Caco-2 (cell line): ENCODE measurements around the gene NECAB2. TPM values are rescaled to one million over a fixed set of nuclear protein-coding genes. Genes with fewer than 3 reads are reported as not detected.
A peak's percentile ranks its signal among the peaks of the same experiment; 100 is the strongest.
"Not testable (repeated sequence)": the region's sequence is repeated elsewhere in the genome, so short reads cannot be mapped to it uniquely, and the experiment has no call there.

Source experiments
- BruUV-seq: library from RNA; stranded (reverse); fragments of 400-500 nt; replicated peaks from 2 replicates; lab custom pipeline; 2021; lab: Mats Ljungman, UMichigan
- CTCF ChIA-PET: fragments of 300-600 bp; sonication (Branson Sonifier 250); formaldehyde crosslinking; loops from one replicate; lab custom pipeline; 2022; ENCODE audit warnings: antibody characterized with exemption; lab: Charles Lee
- POLR2A ChIA-PET: fragments of 300-600 bp; sonication (Branson Sonifier 250); formaldehyde crosslinking; loops from one replicate; lab custom pipeline; 2022; ENCODE audit warnings: antibody characterized with exemption; lab: Charles Lee
- DNase-seq, 2 experiments: peaks; one replicate each; pipeline versions ENCODE4 v3.0.0 to v3.0.0-alpha.2; 2020 to 2022
- H3K27me3 ChIP-seq: replicated peaks from 2 replicates; pipeline ENCODE4 v1.6.0; 2011; ENCODE audit warnings: low read length; ENCODE audit not compliant: control insufficient read depth, insufficient read depth
- H3K36me3 ChIP-seq: 2 replicates; pipeline ENCODE4 v1.5.1; 2011; ENCODE audit warnings: low read length; ENCODE audit not compliant: control insufficient read depth, insufficient read depth
- H3K4me1 ChIP-seq: fragments of 250-450 bp; sonication (Bioruptor Pico); 2 replicates; pipeline ENCODE4 v1.5.1; 2020; ENCODE audit warnings: mild to moderate bottlenecking
- H3K4me3 ChIP-seq: 2 replicates; pipeline ENCODE4 v1.5.1; 2011; ENCODE audit warnings: low read depth, mild to moderate bottlenecking, control low read depth, low read length
- H3K9me3 ChIP-seq: fragments of 250-450 bp; sonication (Bioruptor Pico); 2 replicates; pipeline ENCODE4 v1.5.1; 2020; ENCODE audit warnings: mild to moderate bottlenecking, moderate library complexity
- H3K27ac Mint-ChIP-seq: one replicate; pipeline ENCODE4 v1.8.0; 2022; ENCODE audit warnings: mixed read lengths; ENCODE audit not compliant: unreplicated experiment
- H3K27me3 Mint-ChIP-seq: one replicate; pipeline ENCODE4 v1.8.0; 2022; ENCODE audit warnings: mixed read lengths; ENCODE audit not compliant: insufficient read depth, unreplicated experiment
- H3K36me3 Mint-ChIP-seq: one replicate; pipeline ENCODE4 v1.8.0; 2022; ENCODE audit warnings: mild to moderate bottlenecking, mixed read lengths; ENCODE audit not compliant: insufficient read depth, unreplicated experiment
- H3K4me1 Mint-ChIP-seq: one replicate; pipeline ENCODE4 v1.8.0; 2022; ENCODE audit warnings: low read depth, mixed read lengths; ENCODE audit not compliant: unreplicated experiment
- H3K4me3 Mint-ChIP-seq: one replicate; pipeline ENCODE4 v1.8.0; 2022; ENCODE audit warnings: mild to moderate bottlenecking, moderate library complexity, mixed read lengths; ENCODE audit not compliant: unreplicated experiment
- H3K9me3 Mint-ChIP-seq: one replicate; pipeline ENCODE4 v1.8.0; 2022; ENCODE audit warnings: mixed read lengths; ENCODE audit not compliant: unreplicated experiment
- intact Hi-C: fragments of 100-400 bp; cut with micrococcal nuclease; formaldehyde crosslinking; loops from one replicate; pipeline ENCODE4 v1.10.0; 2022; ENCODE audit not compliant: unreplicated experiment
- total RNA-seq: library from RNA; stranded (reverse); gene quantifications from 2 replicates; pipeline ENCODE4 v1.2.3, GENCODE V29; 2022
- TF ChIP-seq, protein P1 (sequence below), 2 experiments: fragments of 200-600 bp in 1 of 2; IDR thresholded peaks; 1 replicate in 1 of 2; 2 replicates in 1 of 2; pipeline versions ENCODE4 v1.5.1 to v1.8.0; 2011 to 2022; ENCODE audit warnings: antibody characterized with exemption in 1 of 2, control low read depth in 1 of 2, inconsistent platforms in 1 of 2, low read depth in 1 of 2, low read length in 1 of 2, mild to moderate bottlenecking in 1 of 2, moderate library complexity in 1 of 2; ENCODE audit not compliant: insufficient read depth in 1 of 2, severe bottlenecking in 1 of 2, unreplicated experiment in 1 of 2

Gene NECAB2
- total RNA-seq, 1 experiment from 2014 or later: 0.68 TPM

DNA sequence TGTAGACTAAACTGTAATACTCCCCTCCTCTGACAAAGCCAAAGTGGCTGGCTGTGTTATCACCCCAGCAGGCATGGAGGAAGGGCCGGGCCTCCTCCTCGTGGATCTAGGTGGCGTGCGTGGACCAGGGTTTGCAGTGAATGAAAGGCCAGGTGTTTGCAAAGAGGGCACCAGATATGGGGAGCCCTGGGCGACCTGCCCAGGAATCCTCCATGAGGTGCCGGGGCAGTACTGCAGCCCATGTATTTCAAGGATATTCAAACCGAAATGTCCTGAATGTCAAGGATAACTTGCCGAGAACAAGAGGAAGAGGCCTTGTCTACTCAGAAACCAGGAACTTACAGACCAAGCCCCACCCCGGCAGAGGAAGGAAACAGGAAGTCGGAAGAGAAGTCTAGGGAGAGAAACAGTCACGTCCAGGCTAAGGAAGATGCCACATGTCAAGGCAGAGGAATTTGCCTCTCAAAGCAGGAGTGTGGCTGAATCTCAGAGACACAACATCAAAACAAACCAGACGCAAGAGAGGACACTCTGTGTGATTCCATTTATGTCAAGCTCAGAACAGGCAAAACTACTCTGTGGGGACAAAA, 28.7 kb upstream of the NECAB2 start:
- no TSS peak for BruUV-seq
- H3K27ac Mint-ChIP-seq: no peak overlapping the region

DNA sequence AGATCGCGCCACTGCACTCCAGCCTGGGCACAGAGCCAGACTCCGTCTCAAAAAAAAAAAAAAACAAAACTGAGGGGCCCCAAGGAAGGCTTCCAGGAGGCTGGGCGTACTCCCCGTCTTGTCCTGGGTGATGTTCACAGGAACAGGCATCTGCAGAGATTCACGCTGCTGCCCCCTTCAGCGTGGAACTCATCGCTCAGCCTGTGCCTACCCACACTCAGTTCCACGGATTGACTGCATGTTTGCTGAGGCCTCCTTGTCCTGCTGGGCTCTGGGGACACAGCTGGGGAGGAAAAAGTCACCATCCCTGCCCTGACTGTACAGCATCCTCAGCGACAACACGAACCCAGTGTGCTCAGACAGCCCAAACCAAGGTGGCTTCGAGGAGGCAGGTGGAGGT, 27.9 kb upstream of the NECAB2 start:
- TF ChIP-seq, protein P1, sequence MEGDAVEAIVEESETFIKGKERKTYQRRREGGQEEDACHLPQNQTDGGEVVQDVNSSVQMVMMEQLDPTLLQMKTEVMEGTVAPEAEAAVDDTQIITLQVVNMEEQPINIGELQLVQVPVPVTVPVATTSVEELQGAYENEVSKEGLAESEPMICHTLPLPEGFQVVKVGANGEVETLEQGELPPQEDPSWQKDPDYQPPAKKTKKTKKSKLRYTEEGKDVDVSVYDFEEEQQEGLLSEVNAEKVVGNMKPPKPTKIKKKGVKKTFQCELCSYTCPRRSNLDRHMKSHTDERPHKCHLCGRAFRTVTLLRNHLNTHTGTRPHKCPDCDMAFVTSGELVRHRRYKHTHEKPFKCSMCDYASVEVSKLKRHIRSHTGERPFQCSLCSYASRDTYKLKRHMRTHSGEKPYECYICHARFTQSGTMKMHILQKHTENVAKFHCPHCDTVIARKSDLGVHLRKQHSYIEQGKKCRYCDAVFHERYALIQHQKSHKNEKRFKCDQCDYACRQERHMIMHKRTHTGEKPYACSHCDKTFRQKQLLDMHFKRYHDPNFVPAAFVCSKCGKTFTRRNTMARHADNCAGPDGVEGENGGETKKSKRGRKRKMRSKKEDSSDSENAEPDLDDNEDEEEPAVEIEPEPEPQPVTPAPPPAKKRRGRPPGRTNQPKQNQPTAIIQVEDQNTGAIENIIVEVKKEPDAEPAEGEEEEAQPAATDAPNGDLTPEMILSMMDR (IDR thresholded peaks at IDR 0.05; ENCODE audit: insufficient read depth in 1 of 2, low read depth in 1 of 2, low read length in 1 of 2, severe bottlenecking in 1 of 2, unreplicated experiment in 1 of 2): peak in 1 of 2 experiments; percentile 4
- no peaks in the 10 kb centered on the region for H3K27me3 ChIP-seq
- no peaks in the 10 kb centered on the region for H3K9me3 ChIP-seq
- no TSS peak for BruUV-seq
- intact Hi-C loops: no loop called here
- H3K4me1 ChIP-seq: peaks cover 32% of the 10 kb centered on the region
- H3K36me3 ChIP-seq: no peaks in the 10 kb centered on the region
- DNase-seq: no peak
- peaks cover 17% of the 10 kb centered on the region for H3K4me1 Mint-ChIP-seq
- no peaks in the 10 kb centered on the region for H3K27me3 Mint-ChIP-seq
- no peak overlapping the region for H3K27ac Mint-ChIP-seq
- no peak overlapping the region for H3K4me3 Mint-ChIP-seq
- peaks cover 10% of the 10 kb centered on the region for H3K36me3 Mint-ChIP-seq
- ChIA-PET CTCF (no interaction called here), POLR2A (no interaction called here)
- no peaks in the 10 kb centered on the region for H3K9me3 Mint-ChIP-seq
- H3K4me3 ChIP-seq: no peak overlapping the region

More for the DNA sequence above, 28.7 kb upstream of the NECAB2 start:
- Mint-ChIP-seq H3K4me1 (peaks cover 13% of the 10 kb centered on the region), H3K36me3 (peaks cover 15% of the 10 kb centered on the region), H3K27me3 (no peaks in the 10 kb centered on the region), H3K9me3 (no peaks in the 10 kb centered on the region), H3K4me3 (no peak overlapping the region)
- no peak for DNase-seq
- H3K36me3 ChIP-seq: no peaks in the 10 kb centered on the region
- intact Hi-C loops: no loop called here
- ChIA-PET POLR2A (no interaction called here), CTCF (no interaction called here)
- TF ChIP-seq, protein P1 (IDR thresholded peaks at IDR 0.05; ENCODE audit: insufficient read depth in 1 of 2, low read depth in 1 of 2, low read length in 1 of 2, severe bottlenecking in 1 of 2, unreplicated experiment in 1 of 2): no peak
- H3K4me3 ChIP-seq: no peak overlapping the region
- no peaks in the 10 kb centered on the region for H3K9me3 ChIP-seq
- H3K27me3 ChIP-seq: no peaks in the 10 kb centered on the region
- H3K4me1 ChIP-seq: peaks cover 26% of the 10 kb centered on the region

DNA sequence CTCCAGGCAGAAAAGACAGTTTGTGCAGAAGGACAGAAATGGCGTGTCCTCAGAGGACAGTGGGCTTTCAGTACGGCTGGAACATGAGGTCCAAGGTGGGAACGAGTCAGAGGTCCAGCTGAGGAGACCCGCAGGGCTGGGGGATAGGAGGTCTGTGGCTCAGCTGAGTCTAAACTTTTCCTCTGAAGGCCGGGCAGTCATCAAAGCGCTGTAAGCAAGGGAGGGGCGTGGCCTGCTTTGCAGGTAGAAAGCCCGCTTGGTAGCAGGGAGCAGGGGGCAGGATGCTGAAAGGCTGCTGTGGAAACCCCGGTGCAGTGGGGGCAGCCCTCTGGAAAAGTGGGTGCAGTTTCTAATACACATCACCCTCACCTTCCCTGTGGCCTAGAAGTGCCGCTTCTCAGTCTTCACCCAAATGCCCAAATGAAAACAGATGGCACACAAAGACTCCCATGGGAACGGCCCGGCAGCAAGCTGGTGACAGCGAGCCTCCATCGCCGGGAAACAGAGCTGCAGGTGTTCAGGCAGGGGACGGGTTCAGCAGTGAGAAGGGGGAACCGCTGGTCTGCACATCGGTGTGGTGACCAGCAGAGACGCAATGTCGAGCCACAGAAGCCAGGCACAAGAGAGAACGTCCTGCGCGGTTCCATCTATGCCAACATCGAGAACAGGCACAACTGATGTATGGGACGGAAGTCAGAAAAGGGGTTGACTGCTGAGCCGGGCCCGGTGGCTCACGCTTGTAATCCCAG, 27.2 kb upstream of the NECAB2 start:
- Mint-ChIP-seq H3K36me3 (peaks cover 5% of the 10 kb centered on the region), H3K9me3 (no peaks in the 10 kb centered on the region), H3K4me1 (peaks cover 21% of the 10 kb centered on the region), H3K4me3 (no peak overlapping the region), H3K27ac (no peak overlapping the region), H3K27me3 (no peaks in the 10 kb centered on the region)
- no peak overlapping the region for H3K4me3 ChIP-seq
- H3K9me3 ChIP-seq: no peaks in the 10 kb centered on the region
- no peaks in the 10 kb centered on the region for H3K36me3 ChIP-seq
- H3K27me3 ChIP-seq: no peaks in the 10 kb centered on the region
- no peak for DNase-seq
- POLR2A ChIA-PET: no interaction called here
- BruUV-seq: no TSS peak
- CTCF ChIA-PET: no interaction called here
- H3K4me1 ChIP-seq: peaks cover 32% of the 10 kb centered on the region
- intact Hi-C loops: no loop called here
- TF ChIP-seq, protein P1 (IDR thresholded peaks at IDR 0.05; ENCODE audit: insufficient read depth in 1 of 2, low read depth in 1 of 2, low read length in 1 of 2, severe bottlenecking in 1 of 2, unreplicated experiment in 1 of 2): no peak

DNA sequence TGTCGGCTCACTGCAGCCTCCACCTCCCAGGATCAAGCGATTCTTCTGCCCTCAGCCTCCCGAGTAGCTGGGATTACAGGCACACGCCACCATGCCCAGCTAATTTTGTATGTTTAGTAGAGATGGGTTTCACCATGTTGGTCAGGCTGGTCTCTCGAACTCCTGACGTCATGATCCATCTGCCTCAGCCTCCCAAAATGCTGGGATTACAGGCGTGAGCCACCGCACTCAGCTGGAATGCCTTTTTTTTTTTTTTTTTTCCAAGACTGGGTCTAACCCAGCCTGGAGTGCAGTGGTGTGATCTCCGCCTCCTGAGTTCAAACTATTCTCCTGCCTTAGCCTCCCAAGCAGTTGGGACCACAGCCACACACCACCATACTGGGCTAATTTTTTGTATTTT, 26.5 kb upstream of the NECAB2 start:
- H3K9me3 Mint-ChIP-seq, H3K36me3 ChIP-seq, POLR2A ChIA-PET, H3K36me3 Mint-ChIP-seq, H3K27me3 ChIP-seq, DNase-seq, intact Hi-C loops, H3K27me3 Mint-ChIP-seq, H3K4me3 Mint-ChIP-seq, H3K4me3 ChIP-seq, H3K27ac Mint-ChIP-seq, H3K9me3 ChIP-seq, BruUV-seq, CTCF ChIA-PET: not testable (repeated sequence)
- peaks cover 32% of the 10 kb centered on the region for H3K4me1 ChIP-seq
- H3K4me1 Mint-ChIP-seq: peaks cover 21% of the 10 kb centered on the region
